ENCODE data around the gene TACR3. TPM values are rescaled to one million over a fixed set of nuclear protein-coding genes. Genes with fewer than 3 reads are reported as not detected.

TACR3 gene
- total RNA-seq, 1 experiment from 2014 or later: 2.7 TPM

GRCh38 chr4:103757631-103758030 is 37.8 kb upstream of the TACR3 start:
- POLR2A ChIA-PET: no interaction called here
- Mint-ChIP-seq H3K27ac (no peak overlapping the region), H3K36me3 (no peaks in the 10 kb centered on the region; the same call in 1 of the 2 replicates), H3K9me3 (peaks cover 7% of the 10 kb centered on the region), H3K4me1 (no peaks in the 10 kb centered on the region), H3K27me3 (ENCODE audit: low read depth) (no peaks in the 10 kb centered on the region), H3K4me3 (no peak overlapping the region)
- no peak for DNase-seq (ENCODE audit: low spot score)
- TF ChIP-seq, protein P1, sequence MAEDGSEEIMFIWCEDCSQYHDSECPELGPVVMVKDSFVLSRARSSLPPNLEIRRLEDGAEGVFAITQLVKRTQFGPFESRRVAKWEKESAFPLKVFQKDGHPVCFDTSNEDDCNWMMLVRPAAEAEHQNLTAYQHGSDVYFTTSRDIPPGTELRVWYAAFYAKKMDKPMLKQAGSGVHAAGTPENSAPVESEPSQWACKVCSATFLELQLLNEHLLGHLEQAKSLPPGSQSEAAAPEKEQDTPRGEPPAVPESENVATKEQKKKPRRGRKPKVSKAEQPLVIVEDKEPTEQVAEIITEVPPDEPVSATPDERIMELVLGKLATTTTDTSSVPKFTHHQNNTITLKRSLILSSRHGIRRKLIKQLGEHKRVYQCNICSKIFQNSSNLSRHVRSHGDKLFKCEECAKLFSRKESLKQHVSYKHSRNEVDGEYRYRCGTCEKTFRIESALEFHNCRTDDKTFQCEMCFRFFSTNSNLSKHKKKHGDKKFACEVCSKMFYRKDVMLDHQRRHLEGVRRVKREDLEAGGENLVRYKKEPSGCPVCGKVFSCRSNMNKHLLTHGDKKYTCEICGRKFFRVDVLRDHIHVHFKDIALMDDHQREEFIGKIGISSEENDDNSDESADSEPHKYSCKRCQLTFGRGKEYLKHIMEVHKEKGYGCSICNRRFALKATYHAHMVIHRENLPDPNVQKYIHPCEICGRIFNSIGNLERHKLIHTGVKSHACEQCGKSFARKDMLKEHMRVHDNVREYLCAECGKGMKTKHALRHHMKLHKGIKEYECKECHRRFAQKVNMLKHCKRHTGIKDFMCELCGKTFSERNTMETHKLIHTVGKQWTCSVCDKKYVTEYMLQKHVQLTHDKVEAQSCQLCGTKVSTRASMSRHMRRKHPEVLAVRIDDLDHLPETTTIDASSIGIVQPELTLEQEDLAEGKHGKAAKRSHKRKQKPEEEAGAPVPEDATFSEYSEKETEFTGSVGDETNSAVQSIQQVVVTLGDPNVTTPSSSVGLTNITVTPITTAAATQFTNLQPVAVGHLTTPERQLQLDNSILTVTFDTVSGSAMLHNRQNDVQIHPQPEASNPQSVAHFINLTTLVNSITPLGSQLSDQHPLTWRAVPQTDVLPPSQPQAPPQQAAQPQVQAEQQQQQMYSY (CRISPR knock-in tag; IDR thresholded peaks at IDR 0.05): no peak
- ATAC-seq: no peak
- CTCF ChIA-PET: no interaction called here

DNA sequence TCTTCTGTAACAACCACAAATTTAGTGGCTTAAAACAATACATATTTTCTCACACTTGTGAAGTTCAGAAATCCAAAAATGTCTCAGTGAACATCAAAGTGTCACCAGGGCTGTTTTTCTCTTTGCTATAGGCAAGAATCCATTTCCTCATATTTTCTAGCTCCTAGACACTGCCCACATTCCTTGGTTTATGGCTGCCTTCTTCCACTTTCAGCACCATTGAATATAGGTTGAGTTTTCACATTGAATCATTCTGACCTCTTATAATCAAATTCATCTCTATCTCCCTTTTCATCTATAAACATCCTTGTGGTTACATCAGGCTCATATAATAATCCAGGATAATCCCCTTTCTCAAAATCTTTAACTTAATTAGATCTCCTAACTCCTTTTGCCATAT is 37.0 kb upstream of the TACR3 start:
- H3K27ac Mint-ChIP-seq: no peak overlapping the region
- peaks cover 7% of the 10 kb centered on the region for H3K9me3 Mint-ChIP-seq
- DNase-seq (ENCODE audit: low spot score): no peak
- POLR2A ChIA-PET: no interaction called here
- H3K27me3 Mint-ChIP-seq (ENCODE audit: low read depth): no peaks in the 10 kb centered on the region
- no peaks in the 10 kb centered on the region for H3K4me1 Mint-ChIP-seq
- H3K4me3 Mint-ChIP-seq: no peak overlapping the region
- CTCF ChIA-PET: no interaction called here
- TF ChIP-seq ZNF317 (CRISPR knock-in tag; IDR thresholded peaks at IDR 0.05; ENCODE audit: borderline replicate concordance, low read depth) (no peak), ATF1 (CRISPR knock-in tag; IDR thresholded peaks at IDR 0.05) (no peak), TP53 (CRISPR knock-in tag; IDR thresholded peaks at IDR 0.05) (no peak), NFATC4 (CRISPR knock-in tag; IDR thresholded peaks at IDR 0.05) (no peak)
- TF ChIP-seq, protein P1 (CRISPR knock-in tag; IDR thresholded peaks at IDR 0.05): no peak
- no peak for ATAC-seq
- no peaks in the 10 kb centered on the region; the same call in 1 of the 2 replicates for H3K36me3 Mint-ChIP-seq

DNA sequence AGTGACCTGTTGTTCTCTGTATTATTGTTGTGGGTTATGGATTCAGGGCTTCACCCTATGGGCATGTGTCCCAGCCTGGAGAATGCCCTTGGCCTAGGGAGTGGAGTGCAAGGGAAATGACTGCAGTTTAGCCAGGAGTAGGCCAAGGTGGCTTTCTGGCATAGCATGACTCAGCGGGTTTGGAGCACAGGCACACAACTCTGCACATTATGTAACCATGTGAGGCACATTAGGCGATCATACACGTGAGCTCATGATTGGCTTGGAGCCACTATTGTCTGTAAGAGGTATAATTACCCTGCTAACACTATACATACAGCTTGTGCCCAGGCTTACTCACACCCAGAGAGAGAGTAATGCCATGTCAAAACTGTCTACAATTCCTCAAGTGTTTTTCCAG is 35.1 kb upstream of the TACR3 start:
- TF ChIP-seq, protein P2, sequence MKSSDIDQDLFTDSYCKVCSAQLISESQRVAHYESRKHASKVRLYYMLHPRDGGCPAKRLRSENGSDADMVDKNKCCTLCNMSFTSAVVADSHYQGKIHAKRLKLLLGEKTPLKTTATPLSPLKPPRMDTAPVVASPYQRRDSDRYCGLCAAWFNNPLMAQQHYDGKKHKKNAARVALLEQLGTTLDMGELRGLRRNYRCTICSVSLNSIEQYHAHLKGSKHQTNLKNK (CRISPR knock-in tag; IDR thresholded peaks at IDR 0.05): no peak
- TF ChIP-seq HMGA2 (CRISPR knock-in tag; IDR thresholded peaks at IDR 0.05) (no peak), FOXJ3 (CRISPR knock-in tag; IDR thresholded peaks at IDR 0.05; ENCODE audit: borderline replicate concordance) (no peak), STAT6 (CRISPR knock-in tag; conservative IDR thresholded peaks at IDR 0.05; ENCODE audit: low read depth) (no peak)
- TF ChIP-seq, protein P3, sequence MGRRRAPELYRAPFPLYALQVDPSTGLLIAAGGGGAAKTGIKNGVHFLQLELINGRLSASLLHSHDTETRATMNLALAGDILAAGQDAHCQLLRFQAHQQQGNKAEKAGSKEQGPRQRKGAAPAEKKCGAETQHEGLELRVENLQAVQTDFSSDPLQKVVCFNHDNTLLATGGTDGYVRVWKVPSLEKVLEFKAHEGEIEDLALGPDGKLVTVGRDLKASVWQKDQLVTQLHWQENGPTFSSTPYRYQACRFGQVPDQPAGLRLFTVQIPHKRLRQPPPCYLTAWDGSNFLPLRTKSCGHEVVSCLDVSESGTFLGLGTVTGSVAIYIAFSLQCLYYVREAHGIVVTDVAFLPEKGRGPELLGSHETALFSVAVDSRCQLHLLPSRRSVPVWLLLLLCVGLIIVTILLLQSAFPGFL (CRISPR knock-in tag; IDR thresholded peaks at IDR 0.05; ENCODE audit: borderline replicate concordance): no peak
- TF ChIP-seq, protein P4, sequence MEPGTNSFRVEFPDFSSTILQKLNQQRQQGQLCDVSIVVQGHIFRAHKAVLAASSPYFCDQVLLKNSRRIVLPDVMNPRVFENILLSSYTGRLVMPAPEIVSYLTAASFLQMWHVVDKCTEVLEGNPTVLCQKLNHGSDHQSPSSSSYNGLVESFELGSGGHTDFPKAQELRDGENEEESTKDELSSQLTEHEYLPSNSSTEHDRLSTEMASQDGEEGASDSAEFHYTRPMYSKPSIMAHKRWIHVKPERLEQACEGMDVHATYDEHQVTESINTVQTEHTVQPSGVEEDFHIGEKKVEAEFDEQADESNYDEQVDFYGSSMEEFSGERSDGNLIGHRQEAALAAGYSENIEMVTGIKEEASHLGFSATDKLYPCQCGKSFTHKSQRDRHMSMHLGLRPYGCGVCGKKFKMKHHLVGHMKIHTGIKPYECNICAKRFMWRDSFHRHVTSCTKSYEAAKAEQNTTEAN (CRISPR knock-in tag; IDR thresholded peaks at IDR 0.05): no peak
- TF ChIP-seq, protein P5, sequence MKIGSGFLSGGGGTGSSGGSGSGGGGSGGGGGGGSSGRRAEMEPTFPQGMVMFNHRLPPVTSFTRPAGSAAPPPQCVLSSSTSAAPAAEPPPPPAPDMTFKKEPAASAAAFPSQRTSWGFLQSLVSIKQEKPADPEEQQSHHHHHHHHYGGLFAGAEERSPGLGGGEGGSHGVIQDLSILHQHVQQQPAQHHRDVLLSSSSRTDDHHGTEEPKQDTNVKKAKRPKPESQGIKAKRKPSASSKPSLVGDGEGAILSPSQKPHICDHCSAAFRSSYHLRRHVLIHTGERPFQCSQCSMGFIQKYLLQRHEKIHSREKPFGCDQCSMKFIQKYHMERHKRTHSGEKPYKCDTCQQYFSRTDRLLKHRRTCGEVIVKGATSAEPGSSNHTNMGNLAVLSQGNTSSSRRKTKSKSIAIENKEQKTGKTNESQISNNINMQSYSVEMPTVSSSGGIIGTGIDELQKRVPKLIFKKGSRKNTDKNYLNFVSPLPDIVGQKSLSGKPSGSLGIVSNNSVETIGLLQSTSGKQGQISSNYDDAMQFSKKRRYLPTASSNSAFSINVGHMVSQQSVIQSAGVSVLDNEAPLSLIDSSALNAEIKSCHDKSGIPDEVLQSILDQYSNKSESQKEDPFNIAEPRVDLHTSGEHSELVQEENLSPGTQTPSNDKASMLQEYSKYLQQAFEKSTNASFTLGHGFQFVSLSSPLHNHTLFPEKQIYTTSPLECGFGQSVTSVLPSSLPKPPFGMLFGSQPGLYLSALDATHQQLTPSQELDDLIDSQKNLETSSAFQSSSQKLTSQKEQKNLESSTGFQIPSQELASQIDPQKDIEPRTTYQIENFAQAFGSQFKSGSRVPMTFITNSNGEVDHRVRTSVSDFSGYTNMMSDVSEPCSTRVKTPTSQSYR (CRISPR knock-in tag; IDR thresholded peaks at IDR 0.05): no peak
- Mint-ChIP-seq H3K9me3 (peaks cover 7% of the 10 kb centered on the region), H3K27ac (no peak overlapping the region), H3K27me3 (ENCODE audit: low read depth) (no peaks in the 10 kb centered on the region), H3K4me3 (no peak overlapping the region), H3K36me3 (no peaks in the 10 kb centered on the region; the same call in 1 of the 2 replicates), H3K4me1 (no peaks in the 10 kb centered on the region)
- ATAC-seq: no peak
- ChIA-PET CTCF (interaction anchor here (1.1 kb wide), 1 partner anchor 31 kb away, joined by 3 read pairs; no protein-coding TSS in a partner anchor), POLR2A (no interaction called here)
- DNase-seq (ENCODE audit: low spot score): no peak

Data from WTC11 (cell line).